ENCODE measurements around the gene REST. TPM values are rescaled to one million over a fixed set of nuclear protein-coding genes. Genes with fewer than 3 reads are reported as not detected.

REST gene
- total RNA-seq, 1 donor from 2014 or later, result 74.8 TPM

DNA sequence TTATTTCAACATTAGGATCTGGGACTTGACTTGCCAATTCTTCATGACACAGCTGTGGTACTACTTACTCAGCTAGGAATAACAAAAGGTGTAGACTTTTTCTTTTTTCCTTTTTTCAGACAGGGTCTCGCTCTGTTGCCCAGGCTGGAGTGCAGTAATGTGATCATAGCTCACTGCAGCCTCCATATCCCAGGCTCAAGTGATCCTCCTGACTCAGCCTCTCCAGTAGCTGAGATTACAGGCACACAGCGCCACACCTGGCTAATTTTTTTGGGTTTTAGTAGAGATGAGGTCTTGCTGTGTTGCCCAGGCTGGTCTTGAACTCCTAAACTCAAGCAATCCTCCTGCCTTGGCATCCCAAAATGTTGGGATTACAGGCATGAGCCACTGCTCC, 53.4 kb downstream of the REST start:
- peaks cover 15% of the 10 kb centered on the region for H3K36me3 Mint-ChIP-seq (ENCODE audit: low read depth, unreplicated experiment)
- Histone ChIP-seq H3K27me3 (ENCODE audit: insufficient read depth, low read length) (no peaks in the 10 kb centered on the region), H4K20me1 (ENCODE audit: insufficient read depth, low read length) (no peaks in the 10 kb centered on the region), H3K9me3 (ENCODE audit: insufficient read depth, low read depth, low read length) (no peaks in the 10 kb centered on the region), H3K4me3 (ENCODE audit: insufficient read depth, low read depth, low read length) (no peak overlapping the region), H3K4me1 (ENCODE audit: insufficient read depth, low read length) (peaks cover 7% of the 10 kb centered on the region), H3K36me3 (ENCODE audit: insufficient read depth, low read length) (peaks cover 26% of the 10 kb centered on the region), H3K9ac (ENCODE audit: low read length) (no peak overlapping the region), H3K4me2 (ENCODE audit: low read length) (no peak overlapping the region), H3K79me2 (ENCODE audit: insufficient read depth, low read length) (no peaks in the 10 kb centered on the region), H2AFZ (ENCODE audit: low read depth, low read length) (no peak overlapping the region), H3K27ac (ENCODE audit: low read depth, low read length) (no peak overlapping the region)
- TF ChIP-seq, protein P1, sequence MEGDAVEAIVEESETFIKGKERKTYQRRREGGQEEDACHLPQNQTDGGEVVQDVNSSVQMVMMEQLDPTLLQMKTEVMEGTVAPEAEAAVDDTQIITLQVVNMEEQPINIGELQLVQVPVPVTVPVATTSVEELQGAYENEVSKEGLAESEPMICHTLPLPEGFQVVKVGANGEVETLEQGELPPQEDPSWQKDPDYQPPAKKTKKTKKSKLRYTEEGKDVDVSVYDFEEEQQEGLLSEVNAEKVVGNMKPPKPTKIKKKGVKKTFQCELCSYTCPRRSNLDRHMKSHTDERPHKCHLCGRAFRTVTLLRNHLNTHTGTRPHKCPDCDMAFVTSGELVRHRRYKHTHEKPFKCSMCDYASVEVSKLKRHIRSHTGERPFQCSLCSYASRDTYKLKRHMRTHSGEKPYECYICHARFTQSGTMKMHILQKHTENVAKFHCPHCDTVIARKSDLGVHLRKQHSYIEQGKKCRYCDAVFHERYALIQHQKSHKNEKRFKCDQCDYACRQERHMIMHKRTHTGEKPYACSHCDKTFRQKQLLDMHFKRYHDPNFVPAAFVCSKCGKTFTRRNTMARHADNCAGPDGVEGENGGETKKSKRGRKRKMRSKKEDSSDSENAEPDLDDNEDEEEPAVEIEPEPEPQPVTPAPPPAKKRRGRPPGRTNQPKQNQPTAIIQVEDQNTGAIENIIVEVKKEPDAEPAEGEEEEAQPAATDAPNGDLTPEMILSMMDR (IDR thresholded peaks at IDR 0.05; ENCODE audit: insufficient read depth, low read depth, low read length), result no peak
- no peak for TF ChIP-seq EZH2 (IDR thresholded peaks at IDR 0.05; ENCODE audit: insufficient read depth, low read length)
- peaks cover 2% of the 10 kb centered on the region for H3K4me1 Mint-ChIP-seq (ENCODE audit: low read depth, unreplicated experiment)
- H3K27me3 Mint-ChIP-seq (ENCODE audit: low read depth, unreplicated experiment), result no peaks in the 10 kb centered on the region
- H3K27ac Mint-ChIP-seq (ENCODE audit: unreplicated experiment), result peak overlapping the region; percentile 58
- FAIRE-seq (no peak), DNase-seq (ENCODE audit: low read depth) (no peak)
- no peak overlapping the region for H3K4me3 Mint-ChIP-seq (ENCODE audit: unreplicated experiment)
- peaks cover 2% of the 10 kb centered on the region for H3K9me3 Mint-ChIP-seq (ENCODE audit: unreplicated experiment)

DNA sequence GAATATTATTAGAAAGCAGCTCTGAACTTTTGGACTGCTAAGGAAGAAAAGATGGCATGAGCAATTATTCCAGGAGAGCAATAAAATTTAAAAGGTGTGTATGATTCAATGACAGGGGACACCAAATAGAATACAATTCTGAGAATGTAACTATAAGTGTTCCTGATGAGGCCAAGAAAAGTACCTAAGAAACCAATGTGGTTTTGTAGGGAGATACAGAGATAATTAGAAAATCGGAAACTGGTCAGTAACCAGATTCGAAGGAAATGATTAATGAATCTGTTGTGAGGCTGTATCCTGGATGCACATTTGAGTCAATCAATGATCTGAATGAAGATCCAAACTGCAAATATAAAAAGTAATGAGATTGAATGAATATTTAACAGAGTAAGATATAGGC, 63.7 kb downstream of the REST start:
- Histone ChIP-seq H3K27ac (ENCODE audit: low read depth, low read length) (no peak overlapping the region), H3K9ac (ENCODE audit: low read length) (no peak overlapping the region), H3K36me3 (ENCODE audit: insufficient read depth, low read length) (peaks cover 38% of the 10 kb centered on the region), H3K27me3 (ENCODE audit: insufficient read depth, low read length) (no peaks in the 10 kb centered on the region), H3K4me1 (ENCODE audit: insufficient read depth, low read length) (peaks cover 7% of the 10 kb centered on the region), H2AFZ (ENCODE audit: low read depth, low read length) (no peak overlapping the region), H3K9me3 (ENCODE audit: insufficient read depth, low read depth, low read length) (no peaks in the 10 kb centered on the region), H4K20me1 (ENCODE audit: insufficient read depth, low read length) (peaks cover 35% of the 10 kb centered on the region), H3K4me3 (ENCODE audit: insufficient read depth, low read depth, low read length) (no peak overlapping the region), H3K79me2 (ENCODE audit: insufficient read depth, low read length) (peaks cover 32% of the 10 kb centered on the region), H3K4me2 (ENCODE audit: low read length) (no peak overlapping the region)
- no peaks in the 10 kb centered on the region for H3K27me3 Mint-ChIP-seq (ENCODE audit: low read depth, unreplicated experiment)
- H3K4me1 Mint-ChIP-seq (ENCODE audit: low read depth, unreplicated experiment), result peaks cover 2% of the 10 kb centered on the region
- DNase-seq (ENCODE audit: low read depth) (no peak), FAIRE-seq (no peak)
- no peak for TF ChIP-seq EZH2 (IDR thresholded peaks at IDR 0.05; ENCODE audit: insufficient read depth, low read length)
- TF ChIP-seq, protein P1 (IDR thresholded peaks at IDR 0.05; ENCODE audit: insufficient read depth, low read depth, low read length), result no peak
- no peak overlapping the region for H3K27ac Mint-ChIP-seq (ENCODE audit: unreplicated experiment)
- peaks cover 23% of the 10 kb centered on the region for H3K36me3 Mint-ChIP-seq (ENCODE audit: low read depth, unreplicated experiment)
- no peaks in the 10 kb centered on the region for H3K9me3 Mint-ChIP-seq (ENCODE audit: unreplicated experiment)
- H3K4me3 Mint-ChIP-seq (ENCODE audit: unreplicated experiment), result no peak overlapping the region

DNA sequence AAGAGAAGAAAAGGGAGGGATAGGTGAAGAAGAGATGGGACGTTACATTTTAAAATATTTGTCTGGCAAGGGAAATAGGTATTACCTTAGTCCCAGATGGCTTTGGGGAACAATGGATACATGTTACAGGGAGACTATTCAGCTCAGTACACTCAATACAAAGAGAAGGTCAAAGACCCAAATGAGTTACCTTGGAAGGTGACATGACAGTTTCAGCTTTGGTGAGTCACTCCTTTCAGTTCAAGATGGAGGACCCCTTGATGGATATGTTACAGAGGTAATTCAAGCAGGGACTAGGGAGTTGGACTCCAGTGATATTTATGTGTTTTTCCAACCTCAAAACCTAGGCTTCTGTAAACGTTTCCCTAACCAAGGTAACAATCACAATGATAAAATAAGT, 64.7 kb downstream of the REST start:
- no peak overlapping the region for H3K4me3 Mint-ChIP-seq (ENCODE audit: unreplicated experiment)
- H3K27me3 Mint-ChIP-seq (ENCODE audit: low read depth, unreplicated experiment), result no peaks in the 10 kb centered on the region
- DNase-seq (ENCODE audit: low read depth), result no peak
- FAIRE-seq, result no peak
- H3K4me1 Mint-ChIP-seq (ENCODE audit: low read depth, unreplicated experiment), result peaks cover 2% of the 10 kb centered on the region
- peaks cover 44% of the 10 kb centered on the region for H4K20me1 ChIP-seq (ENCODE audit: insufficient read depth, low read length)
- peaks cover 42% of the 10 kb centered on the region for H3K79me2 ChIP-seq (ENCODE audit: insufficient read depth, low read length)
- H3K27me3 ChIP-seq (ENCODE audit: insufficient read depth, low read length), result no peaks in the 10 kb centered on the region
- peaks cover 23% of the 10 kb centered on the region for H3K36me3 Mint-ChIP-seq (ENCODE audit: low read depth, unreplicated experiment)
- no peak overlapping the region for H3K9ac ChIP-seq (ENCODE audit: low read length)
- H3K4me2 ChIP-seq (ENCODE audit: low read length), result no peak overlapping the region
- peaks cover 32% of the 10 kb centered on the region for H3K36me3 ChIP-seq (ENCODE audit: insufficient read depth, low read length)
- no peak overlapping the region for H3K27ac ChIP-seq (ENCODE audit: low read depth, low read length)
- no peaks in the 10 kb centered on the region for H3K9me3 Mint-ChIP-seq (ENCODE audit: unreplicated experiment)
- no peak overlapping the region for H2AFZ ChIP-seq (ENCODE audit: low read depth, low read length)
- TF ChIP-seq, protein P1 (IDR thresholded peaks at IDR 0.05; ENCODE audit: insufficient read depth, low read depth, low read length), result no peak
- no peak for TF ChIP-seq EZH2 (IDR thresholded peaks at IDR 0.05; ENCODE audit: insufficient read depth, low read length)
- no peak overlapping the region for H3K4me3 ChIP-seq (ENCODE audit: insufficient read depth, low read depth, low read length)
- peaks cover 7% of the 10 kb centered on the region for H3K4me1 ChIP-seq (ENCODE audit: insufficient read depth, low read length)
- H3K9me3 ChIP-seq (ENCODE audit: insufficient read depth, low read depth, low read length), result no peaks in the 10 kb centered on the region
- H3K27ac Mint-ChIP-seq (ENCODE audit: unreplicated experiment), result no peak overlapping the region

Data from astrocyte (in vitro differentiated cells and primary cell).